Measurements from ENCODE around the gene SAMD11.

Gene SAMD11

GRCh38 chr1:993379-993995, 69.8 kb downstream of the SAMD11 start:
- TF ChIP-seq, protein P1, sequence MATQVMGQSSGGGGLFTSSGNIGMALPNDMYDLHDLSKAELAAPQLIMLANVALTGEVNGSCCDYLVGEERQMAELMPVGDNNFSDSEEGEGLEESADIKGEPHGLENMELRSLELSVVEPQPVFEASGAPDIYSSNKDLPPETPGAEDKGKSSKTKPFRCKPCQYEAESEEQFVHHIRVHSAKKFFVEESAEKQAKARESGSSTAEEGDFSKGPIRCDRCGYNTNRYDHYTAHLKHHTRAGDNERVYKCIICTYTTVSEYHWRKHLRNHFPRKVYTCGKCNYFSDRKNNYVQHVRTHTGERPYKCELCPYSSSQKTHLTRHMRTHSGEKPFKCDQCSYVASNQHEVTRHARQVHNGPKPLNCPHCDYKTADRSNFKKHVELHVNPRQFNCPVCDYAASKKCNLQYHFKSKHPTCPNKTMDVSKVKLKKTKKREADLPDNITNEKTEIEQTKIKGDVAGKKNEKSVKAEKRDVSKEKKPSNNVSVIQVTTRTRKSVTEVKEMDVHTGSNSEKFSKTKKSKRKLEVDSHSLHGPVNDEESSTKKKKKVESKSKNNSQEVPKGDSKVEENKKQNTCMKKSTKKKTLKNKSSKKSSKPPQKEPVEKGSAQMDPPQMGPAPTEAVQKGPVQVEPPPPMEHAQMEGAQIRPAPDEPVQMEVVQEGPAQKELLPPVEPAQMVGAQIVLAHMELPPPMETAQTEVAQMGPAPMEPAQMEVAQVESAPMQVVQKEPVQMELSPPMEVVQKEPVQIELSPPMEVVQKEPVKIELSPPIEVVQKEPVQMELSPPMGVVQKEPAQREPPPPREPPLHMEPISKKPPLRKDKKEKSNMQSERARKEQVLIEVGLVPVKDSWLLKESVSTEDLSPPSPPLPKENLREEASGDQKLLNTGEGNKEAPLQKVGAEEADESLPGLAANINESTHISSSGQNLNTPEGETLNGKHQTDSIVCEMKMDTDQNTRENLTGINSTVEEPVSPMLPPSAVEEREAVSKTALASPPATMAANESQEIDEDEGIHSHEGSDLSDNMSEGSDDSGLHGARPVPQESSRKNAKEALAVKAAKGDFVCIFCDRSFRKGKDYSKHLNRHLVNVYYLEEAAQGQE (IDR thresholded peaks at IDR 0.05; ENCODE audit: low read depth): no peak
- TF ChIP-seq TCF12 (IDR thresholded peaks at IDR 0.05; ENCODE audit: low read depth): no peak
- TF ChIP-seq TEAD4 (IDR thresholded peaks at IDR 0.05): no peak
- no peak for TF ChIP-seq YY1 (IDR thresholded peaks at IDR 0.05; ENCODE audit: low read depth)
- TF ChIP-seq CEBPB (IDR thresholded peaks at IDR 0.05): no peak
- TF ChIP-seq, protein P2, sequence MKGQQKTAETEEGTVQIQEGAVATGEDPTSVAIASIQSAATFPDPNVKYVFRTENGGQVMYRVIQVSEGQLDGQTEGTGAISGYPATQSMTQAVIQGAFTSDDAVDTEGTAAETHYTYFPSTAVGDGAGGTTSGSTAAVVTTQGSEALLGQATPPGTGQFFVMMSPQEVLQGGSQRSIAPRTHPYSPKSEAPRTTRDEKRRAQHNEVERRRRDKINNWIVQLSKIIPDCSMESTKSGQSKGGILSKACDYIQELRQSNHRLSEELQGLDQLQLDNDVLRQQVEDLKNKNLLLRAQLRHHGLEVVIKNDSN (IDR thresholded peaks at IDR 0.05): no peak
- TF ChIP-seq RAD21 (IDR thresholded peaks at IDR 0.05; ENCODE audit: low read depth): no peak
- TF ChIP-seq TAF1 (IDR thresholded peaks at IDR 0.05; ENCODE audit: low read depth): no peak
- TF ChIP-seq, protein P3, sequence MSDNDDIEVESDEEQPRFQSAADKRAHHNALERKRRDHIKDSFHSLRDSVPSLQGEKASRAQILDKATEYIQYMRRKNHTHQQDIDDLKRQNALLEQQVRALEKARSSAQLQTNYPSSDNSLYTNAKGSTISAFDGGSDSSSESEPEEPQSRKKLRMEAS (IDR thresholded peaks at IDR 0.05): no peak
- TF ChIP-seq FOXM1 (IDR thresholded peaks at IDR 0.05; ENCODE audit: borderline replicate concordance, low read depth): no peak
- TF ChIP-seq EGR1 (IDR thresholded peaks at IDR 0.05): no peak
- TF ChIP-seq EP300 (IDR thresholded peaks at IDR 0.05; ENCODE audit: borderline replicate concordance): no peak
- no peak for TF ChIP-seq ZBTB7A (IDR thresholded peaks at IDR 0.05; ENCODE audit: low read depth)
- TF ChIP-seq NFIC (IDR thresholded peaks at IDR 0.05): no peak
- TF ChIP-seq CREB1 (IDR thresholded peaks at IDR 0.05; ENCODE audit: low read depth): no peak
